Neutrophil (primary cell): ENCODE results near the gene TRIM17.

Experiments used
- H3K27ac ChIP-seq: fragments of 200-600 bp; sonication (generic); 2 replicates; pipeline ENCODE4 v1.5.1; 2016; ENCODE audit warnings: mild to moderate bottlenecking, moderate library complexity
- H3K27me3 ChIP-seq: fragments of 200-600 bp; sonication (generic); 2 replicates; pipeline ENCODE4 v1.6.0; 2016; ENCODE audit warnings: mild to moderate bottlenecking
- H3K36me3 ChIP-seq: fragments of 200-600 bp; sonication (generic); 2 replicates; pipeline ENCODE4 v1.5.1; 2017
- H3K4me1 ChIP-seq, 2 experiments: fragments of 200-600 bp in 1 of 2; sonication (generic) in 1 of 2; 1 replicate in 1 of 2; 2 replicates in 1 of 2; pipeline versions ENCODE4 v1.5.1 to v1.6.1; 2013 to 2016; ENCODE audit warnings: low read depth in 1 of 2, low read length in 1 of 2, mild to moderate bottlenecking in 1 of 2, moderate library complexity in 1 of 2; ENCODE audit not compliant: control insufficient read depth in 1 of 2, insufficient read depth in 1 of 2
- H3K4me3 ChIP-seq, 2 experiments: fragments of 200-600 bp in 1 of 2; sonication (generic) in 1 of 2; 1 replicate in 1 of 2; 2 replicates in 1 of 2; pipeline ENCODE4 v1.5.1; 2013 to 2016; ENCODE audit warnings: low read depth in 1 of 2, low read length in 1 of 2, mild to moderate bottlenecking in 1 of 2, moderate library complexity in 1 of 2
- H3K9me3 ChIP-seq: fragments of 200-600 bp; sonication (generic); 2 replicates; pipeline ENCODE4 v1.5.1; 2016
- CTCF ChIP-seq: fragments of 200-600 bp; sonication (generic); IDR thresholded peaks from 2 replicates; pipeline ENCODE4 v1.5.1; 2016; ENCODE audit warnings: antibody characterized with exemption

Gene TRIM17

GRCh38 chr1:228416217-228416933 lies at the start of gene TRIM17:
TSS of gene TRIM17 (minus strand) at chr1:228416861. CDS start at chr1:228415072, 1,789 bp downstream.
- Histone ChIP-seq H3K36me3 (peaks cover under 1% of the 10 kb centered on the region), H3K27me3 (peaks cover 80% of the 10 kb centered on the region), H3K27ac (no peak within 1 kb of the TSS), H3K4me1 (peaks cover 0 to 6% of the 10 kb centered on the region in 2 experiments), H3K4me3 (no peak within 1 kb of the TSS), H3K9me3 (no peaks in the 10 kb centered on the region)
- TF ChIP-seq CTCF, result no peak

GRCh38 chr1:228465571-228466146 lies 49.0 kb upstream of the TRIM17 start:
- peaks cover 100% of the 10 kb centered on the region for H3K27me3 ChIP-seq
- TF ChIP-seq CTCF, result no peak
- H3K4me1 ChIP-seq, result peaks cover 0 to 4% of the 10 kb centered on the region in 2 experiments
- no peak overlapping the region for H3K4me3 ChIP-seq
- H3K9me3 ChIP-seq, result no peaks in the 10 kb centered on the region
- no peak overlapping the region for H3K27ac ChIP-seq
- no peaks in the 10 kb centered on the region for H3K36me3 ChIP-seq

GRCh38 chr1:228465141-228465540 lies 48.5 kb upstream of the TRIM17 start:
- H3K36me3 ChIP-seq, result no peaks in the 10 kb centered on the region
- TF ChIP-seq CTCF, result no peak
- H3K4me1 ChIP-seq, result peaks cover 0 to 4% of the 10 kb centered on the region in 2 experiments
- no peak overlapping the region for H3K27ac ChIP-seq
- peaks cover 100% of the 10 kb centered on the region for H3K27me3 ChIP-seq
- H3K4me3 ChIP-seq, result no peak overlapping the region
- no peaks in the 10 kb centered on the region for H3K9me3 ChIP-seq

GRCh38 chr1:228464487-228464983 lies 47.9 kb upstream of the TRIM17 start:
- no peaks in the 10 kb centered on the region for H3K36me3 ChIP-seq
- no peak overlapping the region for H3K4me3 ChIP-seq
- H3K9me3 ChIP-seq, result no peaks in the 10 kb centered on the region
- H3K27ac ChIP-seq, result no peak overlapping the region
- H3K27me3 ChIP-seq, result peaks cover 100% of the 10 kb centered on the region
- no peak for TF ChIP-seq CTCF
- H3K4me1 ChIP-seq, result peaks cover 0 to 4% of the 10 kb centered on the region in 2 experiments

- Histone ChIP-seq H3K36me3 (no peaks in the 10 kb centered on the region), H3K27me3 (peaks cover 100% of the 10 kb centered on the region), H3K4me3 (no peak overlapping the region), H3K4me1 (peaks cover 7 to 11% of the 10 kb centered on the region in 2 experiments), H3K27ac (no peak overlapping the region), H3K9me3 (no peaks in the 10 kb centered on the region)
- no peak for TF ChIP-seq CTCF
These were observed 47.1 kb upstream of the TRIM17 start for GRCh38 chr1:228463559-228464455.
